HG03575 (cell line): ENCODE results near the gene RTL1.

Experiments
- ATAC-seq: cut with Tn5 transposase; IDR thresholded peaks from one replicate; pipeline ENCODE4 v1.9.1; 2021; ENCODE audit not compliant: unreplicated experiment, insufficient number of reproducible peaks, low FRiP score; ENCODE audit errors: extremely low read depth

RTL1 gene

GRCh38 chr14:100857233-100857922 is 46.1 kb downstream of the RTL1 start:
- no peak for ATAC-seq

DNA sequence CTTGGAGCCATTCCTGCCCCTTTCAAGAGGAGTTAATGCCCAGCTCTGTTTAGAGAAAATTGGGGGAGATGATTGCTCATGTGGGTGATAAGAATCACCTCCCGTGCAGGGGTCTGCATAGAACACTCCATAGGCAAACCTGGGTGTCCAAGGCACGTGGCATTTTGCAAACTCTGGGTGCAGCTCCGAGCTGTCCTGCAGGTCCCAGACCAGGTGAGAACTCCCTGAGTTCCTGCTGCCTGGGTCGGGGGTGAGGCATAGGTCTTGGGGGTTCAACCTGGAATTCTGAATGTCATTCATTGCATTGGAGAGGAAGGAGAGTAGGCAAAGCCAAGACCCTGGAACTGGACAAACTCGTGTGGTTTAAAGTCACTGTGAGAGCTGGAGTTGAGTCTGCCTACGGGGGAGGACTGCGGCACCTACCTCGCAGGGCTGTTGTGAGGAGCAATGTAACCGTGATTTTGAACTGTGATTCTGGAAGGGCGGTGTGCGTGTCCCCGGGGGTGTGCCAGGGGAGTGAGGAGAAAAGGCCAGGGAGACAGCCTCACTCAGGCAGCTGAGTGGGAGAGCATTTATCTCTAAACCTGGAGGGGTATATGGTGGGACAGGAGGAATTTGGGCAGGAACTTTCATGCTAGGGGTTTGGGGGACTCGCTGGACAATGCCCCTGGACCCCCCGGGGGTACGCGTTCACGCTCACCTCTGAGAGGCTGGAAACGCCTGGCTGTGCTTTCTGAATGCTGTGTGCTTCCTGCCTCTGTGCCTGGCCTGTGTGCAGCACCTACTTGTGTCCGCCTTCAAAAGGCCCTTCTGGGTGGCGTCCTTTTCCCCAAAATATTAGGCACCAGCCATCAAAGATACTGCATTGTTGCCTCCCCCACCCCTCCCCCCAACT is 47.2 kb downstream of the RTL1 start:
- no peak for ATAC-seq

DNA sequence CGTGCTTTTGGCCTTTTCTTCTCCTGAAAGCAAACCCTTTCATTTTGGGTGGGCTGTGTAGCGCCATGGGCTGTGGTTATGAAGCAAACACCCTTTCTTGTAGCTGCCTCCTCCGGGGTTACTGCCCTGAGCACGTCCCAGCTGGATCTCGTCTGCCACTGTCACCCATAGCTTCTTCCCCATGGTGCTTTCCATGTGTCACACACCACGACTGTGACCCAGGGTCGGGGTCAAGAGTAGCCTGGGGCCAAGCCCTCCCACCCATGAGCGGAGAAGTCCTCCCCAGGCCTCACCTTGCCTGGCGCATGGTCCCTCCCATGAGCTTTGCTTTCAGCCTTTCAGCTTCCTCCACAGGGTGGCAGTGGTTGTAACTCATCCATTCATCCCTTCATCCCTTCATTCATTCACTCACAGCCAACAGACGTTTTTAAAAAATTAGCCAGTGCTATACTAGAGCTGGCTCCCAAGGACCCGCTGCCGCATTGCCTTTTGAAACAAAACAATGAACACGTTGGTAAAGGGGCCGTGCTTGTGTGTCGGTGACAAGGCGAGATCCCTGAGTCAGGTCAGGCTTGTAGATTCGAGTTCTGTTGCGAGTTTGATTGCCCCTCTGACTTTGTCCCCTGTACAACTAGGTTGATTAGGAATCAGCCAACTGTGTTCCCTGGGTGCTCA is 48.1 kb downstream of the RTL1 start:
- no peak for ATAC-seq

DNA sequence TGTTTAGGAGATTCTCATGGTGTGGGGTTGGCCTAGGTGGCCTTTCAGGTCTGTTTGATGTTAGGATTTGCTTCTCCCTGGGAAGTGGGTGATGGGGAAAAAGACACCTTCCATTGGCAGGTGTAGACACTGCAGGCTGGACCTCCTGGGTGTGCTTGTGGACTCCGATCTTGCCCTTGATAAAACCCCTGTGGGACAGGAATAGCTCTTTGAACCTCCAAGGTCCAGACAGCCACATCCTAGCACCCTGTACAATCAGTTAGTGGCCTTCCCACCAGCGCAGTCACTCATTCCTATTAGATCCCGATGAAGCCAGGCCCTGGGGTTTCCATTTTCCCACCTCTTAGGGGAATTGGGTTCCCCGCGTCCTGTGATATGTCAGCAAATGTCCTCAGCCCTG is 49.1 kb downstream of the RTL1 start:
- ATAC-seq: no peak

- no peak for ATAC-seq
Measured at GRCh38 chr14:100851946-100852620, 51.4 kb downstream of the RTL1 start.

DNA sequence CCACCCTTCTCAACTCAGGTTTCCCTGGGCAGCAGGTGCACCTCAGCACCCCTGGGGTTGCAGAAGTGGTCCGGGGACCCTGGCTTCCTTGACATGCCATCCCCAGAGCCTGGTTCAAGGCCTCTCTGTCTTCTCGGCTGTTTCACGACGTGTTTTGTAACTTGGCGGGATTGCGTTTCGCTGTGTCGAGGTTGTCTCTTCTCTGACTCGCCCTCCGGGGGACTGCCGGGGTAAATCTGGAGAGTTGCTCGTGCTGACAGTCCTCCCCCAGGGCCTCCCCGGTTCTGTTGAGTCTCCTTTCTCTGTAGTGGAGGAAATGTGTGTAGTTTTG is 52.0 kb downstream of the RTL1 start:
- no peak for ATAC-seq

- ATAC-seq: no peak
Measured at GRCh38 chr14:100850841-100851585, 52.5 kb downstream of the RTL1 start.

- ATAC-seq: no peak
Measured at GRCh38 chr14:100849115-100849781, 54.3 kb downstream of the RTL1 start.

DNA sequence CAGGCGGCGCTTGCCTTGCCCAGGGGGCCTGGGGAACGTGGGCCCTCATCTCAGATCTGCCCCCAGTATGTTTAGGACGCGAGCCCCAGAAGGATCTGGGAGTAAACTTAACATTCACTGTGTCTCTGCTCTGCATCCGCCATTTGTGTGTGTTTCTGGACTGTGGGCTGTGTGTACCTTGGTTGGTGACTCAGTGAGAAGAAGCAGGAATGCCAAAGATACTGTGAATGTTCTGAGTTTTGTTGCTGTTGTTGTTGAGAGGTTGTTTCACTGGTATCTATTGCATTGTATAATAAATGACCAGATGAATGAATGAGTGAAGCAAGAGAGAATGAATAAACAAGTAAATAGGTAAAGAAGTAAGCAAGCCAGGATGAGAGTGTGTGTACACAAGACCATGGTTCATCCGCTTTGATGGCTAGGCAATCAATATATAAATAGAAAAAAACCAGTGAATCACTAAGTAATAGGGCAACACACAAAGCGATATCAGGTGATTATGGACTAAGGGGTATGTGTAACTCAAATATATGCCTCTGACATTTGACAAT is 57.1 kb downstream of the RTL1 start:
- ATAC-seq: no peak

GRCh38 chr14:100845341-100845740 is 58.2 kb downstream of the RTL1 start:
- ATAC-seq: no peak

DNA sequence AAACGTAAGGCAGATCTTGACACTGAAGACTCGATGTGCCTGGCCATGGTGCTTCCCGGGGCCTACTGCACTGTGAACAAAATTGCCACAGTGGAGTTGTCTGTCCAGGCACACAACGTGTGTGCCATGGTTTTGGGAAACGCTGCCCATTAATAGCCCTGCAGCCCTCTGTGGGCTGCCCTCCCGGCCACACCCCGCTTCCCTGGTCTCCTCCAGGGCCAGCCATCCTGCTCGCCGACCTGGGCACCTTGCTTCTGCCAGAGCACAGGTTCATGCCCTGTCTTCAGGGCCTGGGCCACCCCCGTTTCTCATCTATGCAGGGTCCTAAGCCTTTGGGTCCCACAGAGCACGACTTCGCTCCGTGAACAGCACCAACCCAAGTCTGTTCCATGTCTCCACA is 58.7 kb downstream of the RTL1 start:
- ATAC-seq: no peak

- no peak for ATAC-seq
Measured at GRCh38 chr14:100844421-100844820, 59.1 kb downstream of the RTL1 start.

GRCh38 chr14:100844082-100844408 is 59.5 kb downstream of the RTL1 start:
- ATAC-seq: no peak

DNA sequence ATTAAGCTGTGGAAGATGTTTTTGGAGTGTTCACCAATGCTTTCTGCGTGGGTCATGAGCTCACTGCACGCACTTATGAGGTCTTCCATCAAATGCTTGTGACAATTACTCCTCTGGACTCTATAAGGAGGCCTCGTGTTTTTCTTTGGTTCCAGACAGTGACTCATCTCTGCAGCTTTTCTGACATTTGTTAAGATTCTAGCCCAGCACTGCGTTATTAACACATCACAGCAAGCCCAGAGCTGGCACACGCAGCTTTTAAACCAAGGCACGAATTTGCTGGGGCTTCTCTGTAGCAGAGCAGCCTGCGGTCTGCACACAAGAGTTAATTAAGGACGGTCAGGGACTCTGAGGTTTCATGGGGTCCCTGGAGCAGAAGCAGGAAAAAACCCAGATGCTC is 60.7 kb downstream of the RTL1 start:
- ATAC-seq: no peak

DNA sequence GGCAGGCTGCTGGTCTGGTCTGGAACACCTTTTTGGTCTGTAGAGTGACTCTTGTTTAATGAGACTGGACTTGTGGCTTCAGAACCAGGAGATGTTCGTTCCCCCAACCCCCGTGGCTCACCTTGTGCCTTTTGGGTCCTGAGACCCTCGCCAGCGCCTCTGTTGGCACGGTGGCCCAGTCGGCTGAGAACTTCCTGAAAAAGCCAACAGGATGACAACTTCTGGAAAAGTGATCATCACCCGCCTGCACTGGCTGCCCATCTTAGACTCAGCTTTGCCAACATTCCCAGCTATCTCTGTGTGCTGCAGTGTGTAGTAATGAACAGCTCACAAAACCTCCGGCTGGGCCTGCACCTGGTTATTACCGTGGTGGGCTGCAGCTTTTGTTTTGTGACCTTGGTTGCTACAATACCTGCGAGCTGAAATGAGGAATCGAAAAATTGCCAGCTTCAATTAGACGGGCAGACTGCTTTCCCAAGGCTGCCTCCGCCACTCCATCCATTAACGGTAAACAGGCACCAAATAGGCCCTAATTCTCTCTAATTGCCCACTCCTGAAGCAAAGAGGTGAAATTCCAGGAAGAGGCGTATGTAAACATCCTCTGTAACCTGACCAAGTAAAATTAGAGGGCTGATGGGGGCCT is 61.6 kb downstream of the RTL1 start:
- ATAC-seq: no peak

DNA sequence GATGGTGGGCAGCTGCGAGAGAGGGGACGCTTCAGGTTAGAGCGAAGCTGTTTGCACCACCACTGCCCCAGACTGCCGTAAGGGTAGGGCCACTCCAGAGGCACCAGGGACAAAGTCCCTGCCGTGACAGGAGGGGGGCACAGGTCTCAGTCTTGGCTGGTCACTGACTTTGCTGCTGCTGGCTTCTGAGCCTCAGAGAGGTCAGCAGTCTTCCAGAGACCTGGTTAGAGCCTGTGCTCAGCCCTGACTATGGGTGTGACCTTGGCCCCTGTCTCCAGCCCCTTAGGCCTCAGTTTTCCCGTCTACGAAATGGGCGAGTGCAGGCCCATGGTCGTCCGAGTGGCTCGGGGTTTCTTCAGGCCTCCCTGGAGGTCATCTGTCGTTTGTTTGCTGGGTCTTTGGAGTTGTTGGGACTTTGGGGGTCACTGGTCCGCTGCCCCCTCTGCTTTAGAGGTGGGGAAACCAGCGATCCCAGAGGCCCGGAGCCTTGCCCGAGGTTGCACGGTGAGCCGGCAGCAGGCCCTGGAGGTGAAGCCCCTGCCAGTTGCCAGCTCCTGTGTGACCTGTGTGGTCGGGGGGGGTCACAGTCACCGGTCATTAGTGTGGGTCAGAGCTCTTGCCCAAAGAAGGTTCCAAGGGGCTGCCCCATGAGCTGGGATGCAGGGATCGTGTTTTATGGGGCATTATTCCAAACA is 62.3 kb downstream of the RTL1 start:
- ATAC-seq: no peak
